ENCODE results near the gene TFPI.
"Not testable (repeated sequence)": the region's sequence is repeated elsewhere in the genome, so short reads cannot be mapped to it uniquely, and the experiment has no call there.

DNA sequence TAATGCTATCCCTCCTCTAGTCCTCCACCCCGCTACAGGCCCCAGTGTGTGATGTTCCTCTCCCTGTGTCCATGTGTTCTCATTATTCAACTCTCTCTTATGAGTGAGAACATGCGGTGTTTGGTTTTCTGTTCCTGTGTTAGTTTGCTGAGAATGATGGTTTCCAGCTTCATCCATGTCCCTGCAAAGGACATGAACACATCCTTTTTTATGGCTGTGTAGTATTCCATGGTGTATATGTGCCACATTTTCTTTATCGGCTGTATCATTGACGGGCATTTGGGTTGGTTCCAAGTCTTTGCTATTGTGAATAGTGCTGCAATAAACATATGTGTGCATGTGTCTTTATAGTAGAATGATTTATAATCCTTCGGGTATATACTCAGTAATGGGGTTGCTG lies 17.8 kb upstream of the TFPI start:
- not testable (repeated sequence) for TF ChIP-seq EZH2 (IDR thresholded peaks at IDR 0.05); POLR2AphosphoS5 (IDR thresholded peaks at IDR 0.05; ENCODE audit: borderline replicate concordance, low read depth, low read length); FOXP2 (optimal IDR thresholded peaks at IDR 0.05; ENCODE audit: control extremely low read depth, extremely low read length, insufficient read depth)
